ENCODE results near the gene CHRNA1. TPM values are rescaled to one million over a fixed set of nuclear protein-coding genes. Genes with fewer than 3 reads are reported as not detected.

The CHRNA1 gene
- total and polyA plus RNA-seq, 10 of the 15 experiments (the other 5 are each of a cell fraction or from before 2014, with no cell fraction given) = 0.05 to 0.14 TPM; not detected in 8

GRCh38 chr2:174789001-174789400 lies 24.7 kb upstream of the CHRNA1 start:
- H3K36me3 ChIP-seq (ENCODE audit: control insufficient read depth in 2 of 2, insufficient read depth in 2 of 2, low read length in 1 of 2) = no peaks in the 10 kb centered on the region
- DNase-seq (ENCODE audit: low read depth, low spot score) (no peak), ATAC-seq (no peak), FAIRE-seq (no peak)
- intact Hi-C loops (cut with micrococcal nuclease; ENCODE audit: unreplicated experiment) = no loop called here
- no peaks in the 10 kb centered on the region for H3K9me3 ChIP-seq (replicated peaks; ENCODE audit: control insufficient read depth, insufficient read depth, low read length)
- no peak for TF ChIP-seq ZBTB11 (CRISPR knock-in tag; IDR thresholded peaks at IDR 0.05)
- no peak for TF ChIP-seq MYC (IDR thresholded peaks at IDR 0.05; ENCODE audit: insufficient read depth, insufficient read length, insufficient replicate concordance, low read length, severe bottlenecking)
- TF ChIP-seq MEF2A (IDR thresholded peaks at IDR 0.05; ENCODE audit: insufficient read depth, low read depth, low read length) = no peak
- TF ChIP-seq GABPA (IDR thresholded peaks at IDR 0.05; ENCODE audit: low read depth) = no peak
- TF ChIP-seq STAT3 (IDR thresholded peaks at IDR 0.05; ENCODE audit: low read depth, low read length) = no peak
- TF ChIP-seq SMAD1 (IDR thresholded peaks at IDR 0.05; ENCODE audit: low read depth, partially characterized antibody) = no peak
- TF ChIP-seq IRF4 (IDR thresholded peaks at IDR 0.05; ENCODE audit: low read depth, low read length) = no peak
- no peak for TF ChIP-seq SKIL (IDR thresholded peaks at IDR 0.05; ENCODE audit: low read depth, poor library complexity, severe bottlenecking)
- TF ChIP-seq PAX8 (IDR thresholded peaks at IDR 0.05) = no peak
- TF ChIP-seq NFYA (IDR thresholded peaks at IDR 0.05; ENCODE audit: borderline replicate concordance, low read depth, low read length) = no peak
- no peak for TF ChIP-seq ZBED1 (IDR thresholded peaks at IDR 0.05; ENCODE audit: borderline replicate concordance)
- TF ChIP-seq FOS (IDR thresholded peaks at IDR 0.05; ENCODE audit: borderline replicate concordance, extremely low read depth, insufficient read length) = no peak
- TF ChIP-seq NKRF (conservative IDR thresholded peaks at IDR 0.05) = no peak
- CTCF ChIA-PET = interaction anchor here (1.5 kb wide), 2 partner anchors 18 to 40 kb away, joined by 4 to 7 read pairs; no protein-coding TSS in a partner anchor
- no peaks in the 10 kb centered on the region for H4K20me1 ChIP-seq (ENCODE audit: control insufficient read depth, insufficient read depth)
- POLR2A ChIA-PET = interaction anchor here (0.7 kb wide), 1 partner anchor 13 kb away, joined by 3 read pairs; no protein-coding TSS in a partner anchor
- SMC1A ChIA-PET (ENCODE audit: uncharacterized antibody, unreplicated experiment) = interaction anchor here (1.0 kb wide), 1 partner anchor 186 kb away, joined by 4 read pairs; no protein-coding TSS in a partner anchor
- no TSS peak for BruUV-seq (replicated peaks)
- in situ Hi-C loops (cut with MboI) = no loop called here
- no peak overlapping the region for H3K9ac ChIP-seq (ENCODE audit: control insufficient read depth, insufficient read depth, low read length)
- WGBS (ENCODE audit: insufficient coverage, insufficient replicate concordance, low lambda C conversion rate, missing lambda C conversion rate) = 70% methylated on average over 16 of the region's 16 CpGs
- no peaks in the 10 kb centered on the region for H3K4me1 ChIP-seq (ENCODE audit: control insufficient read depth, insufficient read depth, low read length)
- RAD21 ChIA-PET (ENCODE audit: unreplicated experiment) = no interaction called here
- no peak overlapping the region for H2AFZ ChIP-seq (ENCODE audit: control insufficient read depth, low read depth, low read length)
- H3K4me2 ChIP-seq (ENCODE audit: control insufficient read depth, insufficient read depth) = no peak overlapping the region
- H3K79me2 ChIP-seq (ENCODE audit: control insufficient read depth, insufficient read depth, low read length) = no peaks in the 10 kb centered on the region
- no peaks in the 10 kb centered on the region for H3K27me3 ChIP-seq (replicated peaks in 1 of 2; ENCODE audit: control insufficient read depth in 2 of 2, insufficient read depth in 2 of 2, low read length in 1 of 2)
- H3K4me3 ChIP-seq = no peak overlapping the region
- no peak overlapping the region for H3K27ac ChIP-seq (ENCODE audit: control insufficient read depth, insufficient read depth)
